ENCODE measurements around the gene B3GNT8.
"Not testable (repeated sequence)": the region's sequence is repeated elsewhere in the genome, so short reads cannot be mapped to it uniquely, and the experiment has no call there.

Gene B3GNT8

GRCh38 chr19:41384351-41384750 is 42.8 kb downstream of the B3GNT8 start:
- no peak for DNase-seq

GRCh38 chr19:41381536-41381935 is 45.6 kb downstream of the B3GNT8 start:
- DNase-seq, result not testable (repeated sequence)

- DNase-seq, result no peak
These were observed 49.0 kb downstream of the B3GNT8 start for GRCh38 chr19:41377977-41378709.

DNA sequence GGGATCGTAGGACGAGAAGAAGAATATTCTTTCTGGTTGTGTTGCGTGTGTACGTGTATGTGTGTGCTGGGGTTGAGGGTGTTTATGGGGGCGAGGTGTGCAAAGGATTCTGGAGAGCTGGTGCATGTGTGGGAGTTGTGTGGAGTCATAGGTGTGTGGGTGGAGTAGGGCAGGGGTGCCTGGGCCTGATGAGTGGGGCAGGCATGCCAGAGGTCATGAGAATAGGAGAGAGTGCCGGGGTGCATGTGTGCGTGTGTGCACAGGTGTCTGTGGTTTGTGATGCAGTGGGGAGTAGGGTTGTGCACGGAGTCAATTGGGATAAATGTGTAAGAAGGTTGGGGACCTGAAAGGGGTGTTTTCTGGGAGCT is 50.2 kb downstream of the B3GNT8 start:
- no peak for DNase-seq

GRCh38 chr19:41376241-41376997 is 50.8 kb downstream of the B3GNT8 start, which contains the start of gene TMEM91:
TSS of gene TMEM91 (plus strand) at chr19:41376533. CDS start at chr19:41378310, 1,777 bp downstream.
- DNase-seq, result no peak

Data from CD4-positive, alpha-beta T cell treated with Interleukin-4 for 4 hours (primary cell).